H9 (cell line): Measurements from ENCODE around the gene CEACAM18. TPM values are rescaled to one million over a fixed set of nuclear protein-coding genes. Genes with fewer than 3 reads are reported as not detected.

Source experiments
- DNase-seq: peaks from one replicate; pipeline ENCODE4 v3.0.0-alpha.2; 2017
- H2AFZ ChIP-seq: one replicate; pipeline ENCODE4 v1.6.1; 2013; ENCODE audit warnings: mild to moderate bottlenecking, low read length, control low read depth, moderate library complexity
- H2AK5ac ChIP-seq: 2 replicates; pipeline ENCODE4 v1.6.1; 2013; ENCODE audit warnings: low read length, control low read depth, mixed read lengths; ENCODE audit not compliant: insufficient read length
- H2BK120ac ChIP-seq: one replicate; pipeline ENCODE4 v1.6.1; 2013; ENCODE audit warnings: low read depth, mild to moderate bottlenecking, low read length, control low read depth, inconsistent platforms; ENCODE audit not compliant: poor library complexity, severe bottlenecking
- H2BK12ac ChIP-seq: 2 replicates; pipeline ENCODE4 v1.6.1; 2013; ENCODE audit warnings: low read length, control low read depth, mixed read lengths, low read depth; ENCODE audit not compliant: insufficient read length
- H2BK15ac ChIP-seq: 2 replicates; pipeline ENCODE4 v1.6.1; 2013; ENCODE audit warnings: low read depth, low read length, control low read depth
- H2BK20ac ChIP-seq: one replicate; pipeline ENCODE4 v1.6.1; 2013; ENCODE audit warnings: low read depth, mild to moderate bottlenecking, low read length, control low read depth, inconsistent platforms; ENCODE audit not compliant: poor library complexity, severe bottlenecking
- H2BK5ac ChIP-seq: 2 replicates; pipeline ENCODE4 v1.6.1; 2013; ENCODE audit warnings: low read length, control low read depth, mixed read lengths; ENCODE audit not compliant: insufficient read length
- H3K14ac ChIP-seq: 2 replicates; pipeline ENCODE4 v1.6.1; 2013; ENCODE audit warnings: low read length, control low read depth; ENCODE audit not compliant: insufficient read depth
- H3K18ac ChIP-seq: 2 replicates; pipeline ENCODE4 v1.6.1; 2013; ENCODE audit warnings: low read depth, mild to moderate bottlenecking, mixed read lengths, low read length, control low read depth; ENCODE audit not compliant: insufficient read length
- H3K23ac ChIP-seq: 2 replicates; pipeline ENCODE4 v1.6.1; 2013; ENCODE audit warnings: low read length, control low read depth, mixed read lengths, low read depth; ENCODE audit not compliant: insufficient read length
- H3K23me2 ChIP-seq: 2 replicates; pipeline ENCODE4 v1.6.1; 2013; ENCODE audit warnings: low read depth, mild to moderate bottlenecking, mixed read lengths, low read length, control low read depth; ENCODE audit not compliant: insufficient read length, poor library complexity, severe bottlenecking
- H3K27ac ChIP-seq: 2 replicates; pipeline ENCODE4 v1.5.1; 2013; ENCODE audit warnings: low read length, control low read depth, mixed read lengths, low read depth; ENCODE audit not compliant: insufficient read length
- H3K27me3 ChIP-seq: 2 replicates; pipeline ENCODE4 v1.6.1; 2013; ENCODE audit warnings: low read length, control low read depth, inconsistent platforms; ENCODE audit not compliant: insufficient read depth
- H3K4ac ChIP-seq: 2 replicates; pipeline ENCODE4 v1.6.1; 2013; ENCODE audit warnings: low read depth, mild to moderate bottlenecking, control low read depth, inconsistent platforms, low read length, moderate library complexity
- H3K4me1 ChIP-seq: 2 replicates; pipeline ENCODE4 v1.6.1; 2013; ENCODE audit warnings: low read length, control low read depth, inconsistent platforms; ENCODE audit not compliant: insufficient read depth
- H3K4me2 ChIP-seq: 2 replicates; pipeline ENCODE4 v1.6.1; 2013; ENCODE audit warnings: low read length, control low read depth, mixed read lengths; ENCODE audit not compliant: insufficient read length, insufficient read depth
- H3K56ac ChIP-seq: 2 replicates; pipeline ENCODE4 v1.6.1; 2013; ENCODE audit warnings: low read depth, mild to moderate bottlenecking, mixed read lengths, low read length, control low read depth; ENCODE audit not compliant: insufficient read length
- H3K79me1 ChIP-seq: 2 replicates; pipeline ENCODE4 v1.6.1; 2013; ENCODE audit warnings: low read depth, mild to moderate bottlenecking, moderate library complexity, low read length, control low read depth, inconsistent platforms; ENCODE audit not compliant: insufficient read depth, poor library complexity, severe bottlenecking
- H3K79me2 ChIP-seq: 2 replicates; pipeline ENCODE4 v1.6.1; 2013; ENCODE audit warnings: low read length, control low read depth, inconsistent platforms; ENCODE audit not compliant: insufficient read depth
- H3K9ac ChIP-seq: 2 replicates; pipeline ENCODE4 v1.6.1; 2013; ENCODE audit warnings: low read length, control low read depth, mixed read lengths; ENCODE audit not compliant: insufficient read length; ENCODE audit errors: extremely low read depth
- H3K9me3 ChIP-seq: one replicate; pipeline ENCODE4 v1.6.1; 2013; ENCODE audit warnings: low read depth, low read length, inconsistent platforms; ENCODE audit not compliant: control insufficient read depth
- H3T11ph ChIP-seq: one replicate; pipeline ENCODE4 v1.6.1; 2013; ENCODE audit warnings: mild to moderate bottlenecking, low read length, control low read depth, inconsistent platforms
- H4K20me1 ChIP-seq: one replicate; pipeline ENCODE4 v1.6.1; 2013; ENCODE audit not compliant: control insufficient read depth, insufficient read length, insufficient read depth
- H4K5ac ChIP-seq: 2 replicates; pipeline ENCODE4 v1.6.1; 2013; ENCODE audit warnings: low read depth, mild to moderate bottlenecking, mixed read lengths, low read length, control low read depth; ENCODE audit not compliant: insufficient read length
- H4K8ac ChIP-seq: replicated peaks from 2 replicates; pipeline ENCODE4 v1.6.1; 2013; ENCODE audit warnings: low read length, control low read depth, mixed read lengths, low read depth; ENCODE audit not compliant: insufficient read length
- H4K91ac ChIP-seq: 2 replicates; pipeline ENCODE4 v1.6.1; 2013; ENCODE audit warnings: low read depth, mild to moderate bottlenecking, moderate library complexity, mixed read lengths, low read length, control low read depth; ENCODE audit not compliant: insufficient read length
- H3K27ac Mint-ChIP-seq, 3 experiments: 2 replicates in 2 of 3; 3 replicates in 1 of 3; pipeline ENCODE4 v1.8.0; 2020 to 2021; ENCODE audit warnings: mixed read lengths in 3 of 3, mild to moderate bottlenecking in 1 of 3, moderate library complexity in 1 of 3
- H3K27me3 Mint-ChIP-seq: 2 replicates; pipeline ENCODE4 v1.8.0; 2021; ENCODE audit warnings: low read depth, mild to moderate bottlenecking, moderate library complexity, mixed read lengths
- H3K36me3 Mint-ChIP-seq, 3 experiments: 2 replicates in 2 of 3; 3 replicates in 1 of 3; pipeline ENCODE4 v1.8.0; 2020 to 2021; ENCODE audit warnings: low read depth in 3 of 3, mixed read lengths in 3 of 3; ENCODE audit not compliant: insufficient read depth in 1 of 3
- H3K4me1 Mint-ChIP-seq, 2 experiments: 2 replicates each; pipeline ENCODE4 v1.8.0; 2020; ENCODE audit warnings: mixed read lengths in 2 of 2
- H3K4me3 Mint-ChIP-seq, 2 experiments: 2 replicates in 1 of 2; 3 replicates in 1 of 2; pipeline ENCODE4 v1.8.0; 2020 to 2021; ENCODE audit warnings: mild to moderate bottlenecking in 2 of 2, mixed read lengths in 2 of 2, moderate library complexity in 1 of 2
- H3K9me3 Mint-ChIP-seq, 2 experiments: 2 replicates in 1 of 2; 3 replicates in 1 of 2; pipeline ENCODE4 v1.8.0; 2020; ENCODE audit warnings: mild to moderate bottlenecking in 2 of 2, mixed read lengths in 2 of 2, moderate library complexity in 1 of 2
- CTCF ChIP-seq: fragments of 200-600 bp; sonication (generic); conservative IDR thresholded peaks from 3 replicates; pipeline ENCODE4 v1.8.0; 2021; ENCODE audit warnings: antibody characterized with exemption, mild to moderate bottlenecking
- WGBS: extraction: QIAGEN DNeasy Blood & Tissue Kit; methylation state at CpG from one replicate; pipeline ENCODE4 v1.1.7; 2013; ENCODE audit warnings: missing lambda C conversion rate, low lambda C conversion rate, mixed read lengths; ENCODE audit not compliant: insufficient read length; ENCODE audit errors: extremely low coverage; 5-methylcytosine and 5-hydroxymethylcytosine counted together
- total RNA-seq: library from RNA; stranded (reverse); gene quantifications from 2 replicates; pipeline ENCODE4 v1.2.1, GENCODE V29; 2021

Gene CEACAM18
- total RNA-seq, 1 experiment from 2014 or later = not detected

GRCh38 chr19:51457351-51458013 lies 20.9 kb upstream of the CEACAM18 start:
- no peaks in the 10 kb centered on the region for H3K79me1 ChIP-seq
- H4K8ac ChIP-seq = no peak overlapping the region
- peaks cover 0 to 9% (median 0%) of the 10 kb centered on the region in 3 experiments; a peak in 1 of 7 replicates for H3K36me3 Mint-ChIP-seq
- H3K56ac ChIP-seq = no peak overlapping the region
- no peak for DNase-seq
- no peaks in the 10 kb centered on the region for H3K27me3 ChIP-seq
- no CpG with 5 or more reads among the region's 11 CpGs for WGBS
- no peaks in the 10 kb centered on the region for H3K79me2 ChIP-seq
- no peak overlapping the region for H2BK12ac ChIP-seq
- no peak overlapping the region for H3K4ac ChIP-seq
- H4K91ac ChIP-seq = no peak overlapping the region
- peaks cover 0 to 4% of the 10 kb centered on the region in 2 experiments; a peak in 2 of 4 replicates for H3K4me1 Mint-ChIP-seq
- H3K27me3 Mint-ChIP-seq = peaks cover 23% of the 10 kb centered on the region
- 0 out of 7 replicates have a peak overlapping the region, but pooled peaks of 1 of the 3 experiments have one; percentile 12 for H3K27ac Mint-ChIP-seq
- TF ChIP-seq CTCF = no peak
- H3K9me3 Mint-ChIP-seq = peaks cover 0 to 93% of the 10 kb centered on the region in 2 experiments; a peak in 2 of 5 replicates
- no peak overlapping the region for H3K9ac ChIP-seq
- H2BK15ac ChIP-seq = no peak overlapping the region
- no peak overlapping the region for H2AK5ac ChIP-seq
- H2BK20ac ChIP-seq = no peak overlapping the region
- no peak overlapping the region for H3K18ac ChIP-seq
- H2BK5ac ChIP-seq = no peak overlapping the region
- no peak overlapping the region for H2AFZ ChIP-seq
- H3K4me3 Mint-ChIP-seq = no peak overlapping the region
- no peak overlapping the region for H4K5ac ChIP-seq
- no peak overlapping the region for H3K4me2 ChIP-seq
- no peaks in the 10 kb centered on the region for H3K9me3 ChIP-seq
- no peak overlapping the region for H3K14ac ChIP-seq
- no peaks in the 10 kb centered on the region for H4K20me1 ChIP-seq
- H3K23me2 ChIP-seq = no peaks in the 10 kb centered on the region
- H3T11ph ChIP-seq = no peak overlapping the region
- H3K23ac ChIP-seq = no peak overlapping the region
- no peaks in the 10 kb centered on the region for H3K4me1 ChIP-seq
- no peak overlapping the region for H2BK120ac ChIP-seq
- H3K27ac ChIP-seq = no peak overlapping the region
